Kidney (tissue), 14 donors: ENCODE measurements around the gene SHISAL1. TPM values are rescaled to one million over a fixed set of nuclear protein-coding genes. Genes with fewer than 3 reads are reported as not detected.
A peak's percentile ranks its signal among the peaks of the same experiment; 100 is the strongest.

Experiments used
- DNase-seq, 5 donors: peaks; one replicate each; pipeline ENCODE4 v3.0.0-alpha.2; 2013 to 2020
- FAIRE-seq: peaks from 2 replicates; lab custom pipeline; 2012; peaks lifted over from hg19 to GRCh38; lab: Jason Lieb, UNC
- H3K27ac ChIP-seq, 2 donors: one replicate each; pipeline ENCODE4 v1.7.0; 2013; ENCODE audit warnings: low read depth in 2 of 2, low read length in 2 of 2, inconsistent platforms in 1 of 2
- H3K27me3 ChIP-seq: one replicate; pipeline ENCODE4 v1.7.1; 2013; ENCODE audit warnings: low read length, inconsistent platforms; ENCODE audit not compliant: control insufficient read depth, insufficient read depth
- H3K36me3 ChIP-seq, 3 donors: one replicate each; pipeline versions ENCODE4 v1.7.0 to v1.7.1; 2013; ENCODE audit warnings: low read length in 3 of 3, control low read depth in 1 of 3, inconsistent platforms in 1 of 3; ENCODE audit not compliant: insufficient read depth in 3 of 3, control insufficient read depth in 2 of 3
- H3K4me1 ChIP-seq, 3 donors: one replicate each; pipeline versions ENCODE4 v1.7.0 to v1.7.1; 2013; ENCODE audit warnings: low read length in 3 of 3, inconsistent platforms in 1 of 3, low read depth in 1 of 3; ENCODE audit not compliant: control insufficient read depth in 2 of 3, insufficient read depth in 2 of 3
- H3K4me3 ChIP-seq, 3 donors: one replicate each; pipeline versions ENCODE4 v1.7.0 to v1.8.1; 2013; ENCODE audit warnings: low read length in 3 of 3, control low read depth in 1 of 3, inconsistent platforms in 1 of 3
- H3K9ac ChIP-seq, 3 donors: one replicate each; pipeline versions ENCODE4 v1.7.0 to v1.7.1; 2013; ENCODE audit warnings: low read length in 3 of 3, control low read depth in 1 of 3, inconsistent platforms in 1 of 3
- H3K9me3 ChIP-seq, 3 donors: one replicate each; pipeline versions ENCODE4 v1.7.0 to v1.7.1; 2013; ENCODE audit warnings: low read length in 3 of 3, control low read depth in 1 of 3, inconsistent platforms in 1 of 3; ENCODE audit not compliant: control insufficient read depth in 2 of 3, insufficient read depth in 1 of 3
- intact Hi-C: fragments of 100-400 bp; cut with DNase I; formaldehyde crosslinking; loops from one replicate; pipeline ENCODE4 v1.11.1; 2022
- polyA plus RNA-seq: library from polyadenylated mRNA; stranded (reverse); fragments of 350-450 nt; fragmentation: Illumina TruSeq; extraction: RNeasy Lipid Tissue Mini Kit (QIAGEN cat#74804); gene quantifications from one replicate; pipeline ENCODE4 v1.2.3, GENCODE V29; 2014; ENCODE audit warnings: low read depth, low replicate concordance; ENCODE audit not compliant: insufficient read depth
- total RNA-seq: library from RNA; stranded (reverse); fragmentation: NEBNext Ultra II Directional; extraction: Animal tissue kit (Norgen Biotek cat#: 25700); gene quantifications from one replicate; pipeline ENCODE4 v1.2.1, GENCODE V29; 2021
- TF ChIP-seq, protein P1 (sequence below): IDR thresholded peaks from 3 replicates; pipeline ENCODE4 v1.5.1; 2012; ENCODE audit warnings: mild to moderate bottlenecking, moderate library complexity, borderline replicate concordance; ENCODE audit not compliant: insufficient read depth; ENCODE audit errors: extremely low read depth
- donor health status: control.
- donor health status: control.
- donor health status: control.
- donor health status: control.
- donor health status: control.
- donor health status: DM: yes; HTN: yes; CAD: no.
- donor health status: Normal renal cell carcinoma (clear cell type).

Gene SHISAL1
- total and polyA plus RNA-seq, 2 donors from 2014 or later: 0.04 to 1.1 TPM

DNA sequence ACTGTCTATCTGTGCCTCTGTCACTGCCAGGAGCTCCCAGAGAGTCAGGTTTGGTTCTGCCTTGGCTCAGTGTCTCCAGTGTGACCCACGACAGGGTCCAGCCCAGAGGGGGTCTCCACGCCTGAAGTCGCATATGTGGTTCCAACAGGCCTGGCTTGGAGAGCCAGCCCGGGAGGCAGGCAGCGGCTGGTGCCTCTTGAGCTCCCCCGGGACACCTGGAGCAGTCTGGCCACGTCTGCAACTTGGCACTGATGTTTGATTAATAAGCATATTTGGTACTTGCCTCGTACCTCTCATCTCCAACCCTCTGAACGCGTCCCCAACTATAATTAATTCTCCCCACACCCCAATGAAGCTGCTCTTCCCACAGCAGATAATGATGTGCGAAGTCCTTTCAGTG lies 31.7 kb upstream of the SHISAL1 start:
- H3K27me3 ChIP-seq: no peaks in the 10 kb centered on the region
- H3K4me1 ChIP-seq: no peaks in the 10 kb centered on the region
- no peak for DNase-seq
- no peak overlapping the region for H3K4me3 ChIP-seq
- TF ChIP-seq, protein P1, sequence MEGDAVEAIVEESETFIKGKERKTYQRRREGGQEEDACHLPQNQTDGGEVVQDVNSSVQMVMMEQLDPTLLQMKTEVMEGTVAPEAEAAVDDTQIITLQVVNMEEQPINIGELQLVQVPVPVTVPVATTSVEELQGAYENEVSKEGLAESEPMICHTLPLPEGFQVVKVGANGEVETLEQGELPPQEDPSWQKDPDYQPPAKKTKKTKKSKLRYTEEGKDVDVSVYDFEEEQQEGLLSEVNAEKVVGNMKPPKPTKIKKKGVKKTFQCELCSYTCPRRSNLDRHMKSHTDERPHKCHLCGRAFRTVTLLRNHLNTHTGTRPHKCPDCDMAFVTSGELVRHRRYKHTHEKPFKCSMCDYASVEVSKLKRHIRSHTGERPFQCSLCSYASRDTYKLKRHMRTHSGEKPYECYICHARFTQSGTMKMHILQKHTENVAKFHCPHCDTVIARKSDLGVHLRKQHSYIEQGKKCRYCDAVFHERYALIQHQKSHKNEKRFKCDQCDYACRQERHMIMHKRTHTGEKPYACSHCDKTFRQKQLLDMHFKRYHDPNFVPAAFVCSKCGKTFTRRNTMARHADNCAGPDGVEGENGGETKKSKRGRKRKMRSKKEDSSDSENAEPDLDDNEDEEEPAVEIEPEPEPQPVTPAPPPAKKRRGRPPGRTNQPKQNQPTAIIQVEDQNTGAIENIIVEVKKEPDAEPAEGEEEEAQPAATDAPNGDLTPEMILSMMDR: no peak
- no peaks in the 10 kb centered on the region for H3K36me3 ChIP-seq
- no peaks in the 10 kb centered on the region for H3K9me3 ChIP-seq
- H3K9ac ChIP-seq: no peak overlapping the region
- no peak for FAIRE-seq
- H3K27ac ChIP-seq: no peak overlapping the region
- intact Hi-C loops: no loop called here

DNA sequence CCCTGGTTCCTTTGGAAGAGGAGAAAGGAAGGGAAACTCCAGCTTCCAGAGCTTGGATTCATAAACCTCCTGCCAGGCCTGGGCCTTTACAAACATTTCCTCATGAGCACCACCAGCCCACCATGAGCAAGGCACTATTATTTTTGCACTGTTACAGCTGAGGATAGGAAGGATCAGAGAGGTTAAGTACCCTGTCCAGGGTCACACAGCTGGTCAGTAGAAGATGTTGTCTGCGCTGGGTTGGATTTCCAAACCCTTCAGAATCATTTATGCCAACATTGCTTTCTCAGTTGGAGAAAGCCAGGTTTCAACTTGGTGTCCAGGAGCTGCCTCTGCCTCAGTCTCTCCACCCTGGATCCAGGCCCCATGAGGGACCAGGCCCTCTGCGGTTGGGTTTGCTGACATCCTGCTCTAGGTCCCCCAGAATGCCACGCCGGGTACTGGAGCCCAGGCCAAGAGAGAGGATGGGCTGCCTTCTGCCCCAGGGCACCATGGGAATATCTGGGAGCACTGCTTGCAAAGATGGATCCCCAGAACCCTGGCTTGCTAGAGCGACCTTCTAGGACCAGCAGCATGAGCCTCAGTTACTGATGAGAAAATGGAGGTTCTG lies 29.7 kb upstream of the SHISAL1 start:
- Histone ChIP-seq H3K36me3 (no peaks in the 10 kb centered on the region), H3K4me3 (no peak overlapping the region), H3K9ac (no peak overlapping the region), H3K27ac (no peak overlapping the region), H3K27me3 (no peaks in the 10 kb centered on the region), H3K9me3 (no peaks in the 10 kb centered on the region), H3K4me1 (no peaks in the 10 kb centered on the region)
- TF ChIP-seq, protein P1: no peak
- intact Hi-C loops: no loop called here
- no peak for FAIRE-seq
- DNase-seq: no peak

DNA sequence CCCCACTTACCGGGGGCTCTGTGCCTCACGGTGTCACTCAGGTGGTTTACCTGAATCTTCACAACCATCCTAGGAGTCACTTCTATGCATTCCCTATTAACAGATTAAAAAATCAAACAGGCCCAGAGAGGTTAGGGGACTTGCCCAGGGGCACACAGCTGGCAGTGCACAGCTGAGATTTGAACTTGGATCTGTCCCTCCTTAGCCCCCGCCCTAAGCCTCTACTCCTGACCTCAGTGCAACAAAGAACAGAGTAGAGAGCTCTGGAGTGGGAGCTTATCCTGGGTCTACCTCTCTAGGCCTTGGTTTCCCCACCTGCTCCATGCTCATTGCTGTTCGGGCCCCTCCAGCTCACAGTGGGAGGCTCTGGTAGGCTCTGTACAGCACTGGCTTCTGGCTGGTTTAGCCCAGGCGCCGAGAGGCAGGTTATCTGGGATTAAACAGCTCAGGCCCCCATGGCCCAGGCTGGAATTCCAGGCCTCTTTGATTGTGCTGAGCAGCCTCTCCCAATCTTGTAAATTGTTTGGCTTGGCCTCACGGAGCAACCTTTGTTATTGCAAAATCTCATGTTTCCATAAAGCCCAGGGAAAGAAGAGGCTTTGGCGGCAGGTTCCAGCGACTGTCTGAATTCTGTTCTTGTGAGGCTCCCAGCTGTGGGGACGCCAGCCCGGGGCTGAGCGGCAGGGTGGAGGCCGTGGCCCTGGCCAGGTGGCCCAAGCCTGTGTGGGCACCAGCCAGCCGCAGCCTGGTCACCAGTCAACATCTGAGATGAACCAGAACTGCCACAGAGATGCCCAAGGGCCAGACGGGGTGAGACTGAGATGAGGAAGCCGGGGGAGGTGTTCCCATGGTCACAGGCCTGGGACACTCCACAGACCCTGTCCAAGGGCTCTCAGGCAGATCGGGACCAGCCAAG lies 28.9 kb upstream of the SHISAL1 start:
- Histone ChIP-seq H3K9me3 (no peaks in the 10 kb centered on the region), H3K36me3 (no peaks in the 10 kb centered on the region), H3K4me1 (no peaks in the 10 kb centered on the region), H3K9ac (no peak overlapping the region), H3K27ac (no peak overlapping the region), H3K4me3 (no peak overlapping the region), H3K27me3 (no peaks in the 10 kb centered on the region)
- DNase-seq (peak in 4 of 5 donors; percentile 80 to 87 (median 81)), FAIRE-seq (no peak)
- TF ChIP-seq, protein P1: no peak
- intact Hi-C loops: no loop called here
